Stimulated activated CD8-positive, alpha-beta memory T cell treated with anti-CD3 and anti-CD28 coated beads, Interleukin-7, amount 100 ng/mL, for 48 hours (primary cell): ENCODE results near the gene CCNK.

Source experiments
- DNase-seq, 2 donors: peaks; one replicate each; pipeline ENCODE4 v3.0.0-alpha.2; 2020; ENCODE audit warnings: low read depth in 1 of 2; ENCODE audit errors: extremely low read depth in 1 of 2

Gene CCNK

GRCh38 chr14:99505089-99505488, 23.9 kb downstream of the CCNK start:
- no peak for DNase-seq

- no peak for DNase-seq
These were observed 25.1 kb downstream of the CCNK start for GRCh38 chr14:99506276-99506675.

GRCh38 chr14:99507860-99508640, 26.8 kb downstream of the CCNK start:
- no peak for DNase-seq

- no peak for DNase-seq
These were observed 27.9 kb downstream of the CCNK start for GRCh38 chr14:99508896-99509629.

- DNase-seq: no peak
These were observed 28.8 kb downstream of the CCNK start for GRCh38 chr14:99509871-99510555.

GRCh38 chr14:99510556-99511139, 29.4 kb downstream of the CCNK start:
- DNase-seq: no peak

GRCh38 chr14:99511421-99512109, 30.4 kb downstream of the CCNK start:
- no peak for DNase-seq

- no peak for DNase-seq
These were observed 30.9 kb downstream of the CCNK start for GRCh38 chr14:99512110-99512449.

- DNase-seq: no peak
These were observed 31.5 kb downstream of the CCNK start for GRCh38 chr14:99512571-99513182.

- DNase-seq: no peak
These were observed 32.0 kb downstream of the CCNK start for GRCh38 chr14:99513183-99513694.

- no peak for DNase-seq
These were observed 32.8 kb downstream of the CCNK start for GRCh38 chr14:99513946-99514551.

- DNase-seq: no peak
These were observed 33.5 kb downstream of the CCNK start for GRCh38 chr14:99514552-99515300.

GRCh38 chr14:99515301-99516155, 34.3 kb downstream of the CCNK start:
- DNase-seq: no peak

- no peak for DNase-seq
These were observed 35.1 kb downstream of the CCNK start for GRCh38 chr14:99516156-99516870.

GRCh38 chr14:99516871-99517642, 35.8 kb downstream of the CCNK start:
- no peak for DNase-seq

- no peak for DNase-seq
These were observed 36.6 kb downstream of the CCNK start for GRCh38 chr14:99517643-99518381.
